Loucy (cell line): Measurements from ENCODE around the gene HGFAC.

Experiments
- H2AFZ ChIP-seq: fragments of 200-600 bp; sonication (generic); 2 replicates; pipeline ENCODE4 v1.6.0; 2016; ENCODE audit warnings: antibody characterized with exemption, mild to moderate bottlenecking, low read length, moderate library complexity
- H3F3A ChIP-seq: fragments of 200-600 bp; 2 replicates; pipeline ENCODE4 v1.6.0; 2016; ENCODE audit warnings: antibody characterized with exemption, low read depth, mild to moderate bottlenecking
- H3K27me3 ChIP-seq: fragments of 200-600 bp; sonication (generic); 2 replicates; pipeline ENCODE4 v1.6.1; 2014; ENCODE audit warnings: low read length, mild to moderate bottlenecking; ENCODE audit not compliant: insufficient read depth, poor library complexity, severe bottlenecking
- H3K36me3 ChIP-seq: fragments of 200-600 bp; sonication (generic); 2 replicates; pipeline ENCODE4 v1.6.1; 2016; ENCODE audit warnings: low read length; ENCODE audit not compliant: insufficient read depth
- H3K4me1 ChIP-seq: fragments of 200-600 bp; sonication (generic); 2 replicates; pipeline ENCODE4 v1.5.1; 2014; ENCODE audit warnings: low read length, mild to moderate bottlenecking; ENCODE audit not compliant: insufficient read depth, poor library complexity, severe bottlenecking
- H3K4me2 ChIP-seq: fragments of 200-600 bp; sonication (generic); 2 replicates; pipeline ENCODE4 v1.6.0; 2014; ENCODE audit warnings: antibody characterized with exemption, low read length, low read depth, mild to moderate bottlenecking; ENCODE audit not compliant: poor library complexity, severe bottlenecking
- H3K4me3 ChIP-seq: fragments of 200-600 bp; sonication (generic); 2 replicates; pipeline ENCODE4 v1.5.1; 2014; ENCODE audit warnings: low read length, mild to moderate bottlenecking, mixed read lengths; ENCODE audit not compliant: poor library complexity, severe bottlenecking
- H3K79me2 ChIP-seq: fragments of 200-600 bp; sonication (generic); 2 replicates; pipeline ENCODE4 v1.6.1; 2014; ENCODE audit warnings: low read length; ENCODE audit not compliant: insufficient read depth
- H3K9ac ChIP-seq: fragments of 200-600 bp; sonication (generic); 2 replicates; pipeline ENCODE4 v1.6.0; 2014; ENCODE audit warnings: mild to moderate bottlenecking, low read depth, low read length, moderate library complexity; ENCODE audit not compliant: poor library complexity, severe bottlenecking
- H3K9me2 ChIP-seq: fragments of 200-600 bp; sonication (generic); replicated peaks from 2 replicates; pipeline ENCODE4 v1.6.1; 2016; ENCODE audit warnings: low read depth, low read length, mixed read lengths
- H3K9me3 ChIP-seq: fragments of 200-600 bp; sonication (generic); 2 replicates; pipeline ENCODE4 v1.6.1; 2014; ENCODE audit warnings: mild to moderate bottlenecking, antibody characterized with exemption, low read length, low read depth; ENCODE audit not compliant: insufficient read depth
- H4K20me1 ChIP-seq: fragments of 200-600 bp; sonication (generic); 2 replicates; pipeline ENCODE4 v1.6.0; 2014; ENCODE audit warnings: antibody characterized with exemption, low read length, mild to moderate bottlenecking; ENCODE audit not compliant: insufficient read depth, poor library complexity, severe bottlenecking
- CTCF ChIP-seq: fragments of 200-600 bp; sonication (generic); conservative IDR thresholded peaks from 2 replicates; pipeline ENCODE4 v1.5.1; 2014; ENCODE audit warnings: mild to moderate bottlenecking, antibody characterized with exemption, low read length
- EZH2phosphoT487 ChIP-seq: fragments of 200-600 bp; IDR thresholded peaks from 2 replicates; pipeline ENCODE4 v1.6.1; 2018; ENCODE audit warnings: antibody characterized with exemption, mild to moderate bottlenecking, moderate library complexity, borderline replicate concordance

The HGFAC gene

GRCh38 chr4:3485886-3486540 is 44.2 kb downstream of the HGFAC start:
- no peak overlapping the region for H3K4me2 ChIP-seq
- H3K9me2 ChIP-seq: no peaks in the 10 kb centered on the region
- no peaks in the 10 kb centered on the region for H3K36me3 ChIP-seq
- no peaks in the 10 kb centered on the region for H3K9me3 ChIP-seq
- no peaks in the 10 kb centered on the region for H3F3A ChIP-seq
- H3K4me1 ChIP-seq: no peaks in the 10 kb centered on the region
- H3K9ac ChIP-seq: no peak overlapping the region
- TF ChIP-seq EZH2phosphoT487 (no peak), CTCF (no peak)
- no peaks in the 10 kb centered on the region for H4K20me1 ChIP-seq
- H3K4me3 ChIP-seq: no peak overlapping the region
- H3K79me2 ChIP-seq: no peaks in the 10 kb centered on the region
- no peak overlapping the region for H2AFZ ChIP-seq
- no peaks in the 10 kb centered on the region for H3K27me3 ChIP-seq

- H4K20me1 ChIP-seq: no peaks in the 10 kb centered on the region
- H3K4me2 ChIP-seq: no peak overlapping the region
- TF ChIP-seq CTCF (no peak), EZH2phosphoT487 (no peak)
- no peaks in the 10 kb centered on the region for H3K4me1 ChIP-seq
- H3K9ac ChIP-seq: no peak overlapping the region
- H3K79me2 ChIP-seq: no peaks in the 10 kb centered on the region
- H3K9me3 ChIP-seq: no peaks in the 10 kb centered on the region
- no peaks in the 10 kb centered on the region for H3K27me3 ChIP-seq
- H3F3A ChIP-seq: no peaks in the 10 kb centered on the region
- no peak overlapping the region for H2AFZ ChIP-seq
- H3K4me3 ChIP-seq: no peak overlapping the region
- H3K36me3 ChIP-seq: no peaks in the 10 kb centered on the region
- no peaks in the 10 kb centered on the region for H3K9me2 ChIP-seq
These were observed 45.1 kb downstream of the HGFAC start for GRCh38 chr4:3486541-3487540.

- Histone ChIP-seq H4K20me1 (no peaks in the 10 kb centered on the region), H3K36me3 (no peaks in the 10 kb centered on the region), H2AFZ (no peak overlapping the region), H3F3A (no peaks in the 10 kb centered on the region), H3K27me3 (no peaks in the 10 kb centered on the region), H3K9ac (no peak overlapping the region), H3K9me2 (no peaks in the 10 kb centered on the region), H3K79me2 (no peaks in the 10 kb centered on the region), H3K9me3 (no peaks in the 10 kb centered on the region), H3K4me1 (no peaks in the 10 kb centered on the region), H3K4me3 (no peak overlapping the region), H3K4me2 (no peak overlapping the region)
- TF ChIP-seq CTCF (no peak), EZH2phosphoT487 (no peak)
These were observed 46.1 kb downstream of the HGFAC start for GRCh38 chr4:3487861-3488260.
